IMR-90 (cell line): Measurements from ENCODE around the gene KCNQ5. TPM values are rescaled to one million over a fixed set of nuclear protein-coding genes. Genes with fewer than 3 reads are reported as not detected.

ENCODE experiments used
- ATAC-seq: fragments of 200-7000 bp; cut with Tn5 transposase; 2 replicates; pipeline ENCODE4 v1.9.1; 2020; ENCODE audit warnings: low read depth, mild to moderate bottlenecking, moderate library complexity
- BruUV-seq: library from RNA; stranded (reverse); fragments of 400-500 nt; replicated peaks from 2 replicates; lab custom pipeline; 2021; lab: Mats Ljungman, UMichigan
- CTCF ChIA-PET: fragments of 300-600 bp; formaldehyde crosslinking; extraction: SDS; loops from one replicate; lab custom pipeline; 2021; ENCODE audit warnings: antibody characterized with exemption; lab: Yijun Ruan, JAX
- POLR2A ChIA-PET: fragments of 300-600 bp; sonication (Branson Sonifier 250); formaldehyde crosslinking; loops from one replicate; lab custom pipeline; 2022; ENCODE audit warnings: antibody characterized with exemption; ENCODE audit not compliant: unreplicated experiment; lab: Charles Lee
- DNase-seq: peaks from one replicate; pipeline ENCODE4 v3.0.0; 2013
- H2AFZ ChIP-seq: replicated peaks from 2 replicates; pipeline ENCODE3; 2013; ENCODE audit warnings: low read length, mild to moderate bottlenecking; ENCODE audit not compliant: poor library complexity
- H2AK5ac ChIP-seq: 2 replicates; pipeline ENCODE4 v1.6.1; 2013; ENCODE audit warnings: low read depth, low read length, inconsistent platforms
- H2AK9ac ChIP-seq: replicated peaks from 2 replicates; pipeline ENCODE3; 2013; ENCODE audit warnings: mild to moderate bottlenecking, low read depth, low read length, moderate library complexity; ENCODE audit not compliant: poor library complexity
- H2BK120ac ChIP-seq: 2 replicates; pipeline ENCODE4 v1.6.1; 2013; ENCODE audit warnings: low read depth, low read length, inconsistent platforms
- H2BK15ac ChIP-seq: 3 replicates; pipeline ENCODE4 v1.6.1; 2013; ENCODE audit warnings: low read depth, low read length, inconsistent platforms
- H2BK20ac ChIP-seq: 2 replicates; pipeline ENCODE4 v1.6.1; 2013; ENCODE audit warnings: low read depth, mild to moderate bottlenecking, inconsistent platforms, low read length, moderate library complexity
- H2BK5ac ChIP-seq: 2 replicates; pipeline ENCODE4 v1.6.1; 2013; ENCODE audit warnings: mild to moderate bottlenecking, low read depth, low read length, inconsistent platforms; ENCODE audit not compliant: poor library complexity, severe bottlenecking
- H3K14ac ChIP-seq: replicated peaks from 2 replicates; pipeline ENCODE4 v1.6.1; 2013; ENCODE audit warnings: low read depth, low read length, inconsistent platforms
- H3K18ac ChIP-seq: 2 replicates; pipeline ENCODE4 v1.6.1; 2013; ENCODE audit warnings: low read depth, low read length, control low read depth
- H3K23ac ChIP-seq: 2 replicates; pipeline ENCODE4 v1.6.1; 2013; ENCODE audit warnings: low read depth, low read length, inconsistent platforms
- H3K27ac ChIP-seq: 2 replicates; pipeline ENCODE4 v1.5.1; 2013; ENCODE audit warnings: mild to moderate bottlenecking, control low read depth, low read length; ENCODE audit not compliant: insufficient read depth
- H3K27me3 ChIP-seq: 2 replicates; pipeline ENCODE4 v1.6.1; 2013; ENCODE audit warnings: low read length; ENCODE audit not compliant: control insufficient read depth, insufficient read depth
- H3K36me3 ChIP-seq: 2 replicates; pipeline ENCODE4 v1.6.1; 2013; ENCODE audit warnings: low read length, mixed read lengths; ENCODE audit not compliant: control insufficient read depth, insufficient read depth
- H3K4ac ChIP-seq: 2 replicates; pipeline ENCODE4 v1.6.1; 2013; ENCODE audit warnings: low read depth, low read length, inconsistent platforms
- H3K4me1 ChIP-seq: 2 replicates; pipeline ENCODE4 v1.6.1; 2013; ENCODE audit warnings: low read length, mixed read lengths; ENCODE audit not compliant: control insufficient read depth, insufficient read depth
- H3K4me2 ChIP-seq: 2 replicates; pipeline ENCODE4 v1.6.1; 2013; ENCODE audit warnings: low read depth, mild to moderate bottlenecking, control low read depth, low read length, moderate library complexity
- H3K4me3 ChIP-seq: 2 replicates; pipeline ENCODE4 v1.5.1; 2013; ENCODE audit warnings: low read depth, mild to moderate bottlenecking, control low read depth, low read length, moderate library complexity; ENCODE audit not compliant: insufficient read depth
- H3K56ac ChIP-seq: 2 replicates; pipeline ENCODE4 v1.6.1; 2013; ENCODE audit warnings: low read length, inconsistent platforms; ENCODE audit not compliant: insufficient read depth; ENCODE audit errors: extremely low read depth
- H3K79me1 ChIP-seq, 2 experiments: 2 replicates each; pipeline ENCODE4 v1.6.1; 2013; ENCODE audit warnings: low read length in 2 of 2, inconsistent platforms in 1 of 2, low read depth in 1 of 2
- H3K9ac ChIP-seq: 2 replicates; pipeline ENCODE4 v1.6.1; 2013; ENCODE audit warnings: low read depth, low read length, control low read depth
- H3K9me1 ChIP-seq: 2 replicates; pipeline ENCODE4 v1.6.1; 2013; ENCODE audit warnings: low read length, inconsistent platforms; ENCODE audit not compliant: insufficient read depth
- H3K9me3 ChIP-seq: 2 replicates; pipeline ENCODE4 v1.6.1; 2013; ENCODE audit warnings: low read length; ENCODE audit not compliant: control insufficient read depth, insufficient read depth
- H4K20me1 ChIP-seq: 2 replicates; pipeline ENCODE4 v1.6.1; 2013; ENCODE audit warnings: low read length, inconsistent platforms; ENCODE audit not compliant: insufficient read depth
- H4K5ac ChIP-seq: 2 replicates; pipeline ENCODE4 v1.6.1; 2013; ENCODE audit warnings: mild to moderate bottlenecking, low read depth, low read length, control low read depth
- H4K8ac ChIP-seq, 2 experiments: 2 replicates each; pipeline ENCODE4 v1.6.1; 2013; ENCODE audit warnings: low read depth in 2 of 2, low read length in 2 of 2, control low read depth in 1 of 2, inconsistent platforms in 1 of 2
- H4K91ac ChIP-seq: 2 replicates; pipeline ENCODE4 v1.6.1; 2013; ENCODE audit warnings: low read depth, low read length, inconsistent platforms; ENCODE audit not compliant: insufficient read depth
- BHLHE40 ChIP-seq: fragments of 150-350 bp; IDR thresholded peaks from 2 replicates; pipeline ENCODE4 v1.6.1; 2016; ENCODE audit warnings: mild to moderate bottlenecking, low read depth, low read length
- CEBPB ChIP-seq: IDR thresholded peaks from 2 replicates; pipeline ENCODE4 v1.6.1; 2012; ENCODE audit warnings: low read depth, low read length, improper control_type of control experiment
- CHD1 ChIP-seq: IDR thresholded peaks from 2 replicates; pipeline ENCODE4 v1.6.1; 2012; ENCODE audit warnings: low read depth, low read length, improper control_type of control experiment
- FOS ChIP-seq: fragments of 150-350 bp; IDR thresholded peaks from 2 replicates; pipeline ENCODE4 v1.6.1; 2016; ENCODE audit warnings: low read depth, low read length
- MAFK ChIP-seq: IDR thresholded peaks from 2 replicates; pipeline ENCODE4 v1.6.1; 2012; ENCODE audit warnings: low read depth, low read length, improper control_type of control experiment
- MAZ ChIP-seq: IDR thresholded peaks from 2 replicates; pipeline ENCODE4 v1.6.1; 2012; ENCODE audit warnings: low read depth, mild to moderate bottlenecking, low read length, improper control_type of control experiment, moderate library complexity, borderline replicate concordance
- NFE2L2 ChIP-seq: fragments of 150-350 bp; IDR thresholded peaks from 2 replicates; pipeline ENCODE4 v1.6.1; 2016; ENCODE audit warnings: low read depth, mild to moderate bottlenecking, low read length
- POLR2A ChIP-seq: IDR thresholded peaks from 2 replicates; pipeline ENCODE4 v1.6.1; 2012; ENCODE audit warnings: mild to moderate bottlenecking, low read depth, low read length
- RAD21 ChIP-seq: IDR thresholded peaks from 2 replicates; pipeline ENCODE4 v1.6.1; 2012; ENCODE audit warnings: low read length, improper control_type of control experiment
- RFX5 ChIP-seq: IDR thresholded peaks from 2 replicates; pipeline ENCODE4 v1.8.0; 2012; ENCODE audit warnings: low read depth, mild to moderate bottlenecking, low read length, moderate library complexity
- WGBS, 2 experiments: methylation state at CpG; one replicate each; pipeline versions ENCODE4 v1.1.5 to v1.1.7; 2013; ENCODE audit warnings: missing lambda C conversion rate in 2 of 2; ENCODE audit not compliant: insufficient read length in 1 of 2; ENCODE audit errors: extremely low coverage in 2 of 2; 5-methylcytosine and 5-hydroxymethylcytosine counted together
- dilution Hi-C: fragments of 300-500 bp; cut with HindIII; formaldehyde crosslinking; loops from one replicate; pipeline ENCODE4 v1.14.3; 2018; ENCODE audit warnings: low sequenced_read_pairs; ENCODE audit not compliant: unreplicated experiment
- in situ Hi-C: fragments of 300-500 bp; cut with MboI; formaldehyde crosslinking; loops from 3 replicates; pipeline ENCODE4 v1.14.3; 2019; ENCODE audit warnings: low sequenced_read_pairs, inconsistent platforms, mixed read lengths
- intact Hi-C: fragments of 100-400 bp; cut with micrococcal nuclease; formaldehyde crosslinking; loops from 2 replicates; pipeline ENCODE4 v1.10.0; 2022
- polyA plus RNA-seq, 3 experiments: library from polyadenylated mRNA; depleted of rRNA; stranded (reverse); fragments of >200 nt; gene quantifications; 2 replicates each; pipeline ENCODE4 v1.2.3, GENCODE V29; 2012; ENCODE audit warnings: low replicate concordance in 1 of 3
- total RNA-seq: library from RNA; depleted of rRNA; stranded (reverse); fragments of >200 nt; gene quantifications from 2 replicates; pipeline ENCODE4 v1.2.3, GENCODE V29; 2012
- TF ChIP-seq, protein P1 (sequence below): conservative IDR thresholded peaks from 2 replicates; pipeline ENCODE4 v1.5.1; 2012; ENCODE audit warnings: mild to moderate bottlenecking, low read depth, low read length, improper control_type of control experiment
- TF ChIP-seq, protein P2 (sequence below): fragments of 150-350 bp; IDR thresholded peaks from 2 replicates; pipeline ENCODE4 v1.6.1; 2017; ENCODE audit warnings: mild to moderate bottlenecking, antibody characterized with exemption, low read length, low read depth
- TF ChIP-seq, protein P3 (sequence below): fragments of 150-350 bp; IDR thresholded peaks from 2 replicates; pipeline ENCODE4 v1.6.1; 2016; ENCODE audit warnings: low read depth, mild to moderate bottlenecking, low read length, moderate library complexity, borderline replicate concordance

KCNQ5 gene
- total and polyA plus RNA-seq, 2 of the 4 experiments (the other 2 are of a cell fraction) = 0.75 to 1.3 TPM

DNA sequence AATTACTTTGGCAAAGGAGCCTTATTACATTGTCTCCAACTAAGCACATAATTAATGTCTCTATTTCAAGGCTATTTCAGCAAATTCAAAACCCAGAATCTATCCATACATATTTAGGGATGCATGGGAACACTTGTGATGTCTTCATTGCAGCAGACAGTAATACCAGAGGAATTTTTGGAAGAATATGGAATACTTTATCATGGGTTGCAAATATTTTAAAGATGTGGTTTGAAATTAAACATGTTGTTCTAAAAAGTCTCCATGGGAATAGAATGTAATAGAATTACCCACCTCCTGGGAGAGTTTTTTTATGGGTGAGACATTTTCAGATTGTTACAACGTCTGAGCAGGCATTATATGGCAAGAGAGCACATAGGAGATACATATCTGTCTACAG is 170.8 kb downstream of the KCNQ5 start:
- Histone ChIP-seq H3K14ac (no peak overlapping the region), H3K56ac (no peak overlapping the region), H3K4me1 (peaks cover 3% of the 10 kb centered on the region), H2BK120ac (no peak overlapping the region), H3K4me3 (no peak overlapping the region), H4K91ac (no peak overlapping the region), H3K27ac (no peak overlapping the region), H2BK20ac (no peak overlapping the region), H3K9me3 (no peaks in the 10 kb centered on the region), H3K4me2 (no peak overlapping the region), H3K18ac (no peak overlapping the region), H2AFZ (no peak overlapping the region), H3K27me3 (no peaks in the 10 kb centered on the region), H2AK9ac (no peak overlapping the region), H4K5ac (no peak overlapping the region), H3K9me1 (peaks cover 5% of the 10 kb centered on the region; the same call in 1 of the 2 replicates), H3K9ac (no peak overlapping the region), H2BK5ac (no peak overlapping the region), H4K8ac (no peak overlapping the region), H3K36me3 (no peaks in the 10 kb centered on the region), H2BK15ac (no peak overlapping the region), H3K79me1 (no peaks in the 10 kb centered on the region), H3K23ac (no peak overlapping the region), H4K20me1 (peaks cover 5% of the 10 kb centered on the region), H2AK5ac (no peak overlapping the region), H3K4ac (no peak overlapping the region)
- no peak for TF ChIP-seq MAZ
- no peak for TF ChIP-seq NFE2L2
- TF ChIP-seq, protein P1, sequence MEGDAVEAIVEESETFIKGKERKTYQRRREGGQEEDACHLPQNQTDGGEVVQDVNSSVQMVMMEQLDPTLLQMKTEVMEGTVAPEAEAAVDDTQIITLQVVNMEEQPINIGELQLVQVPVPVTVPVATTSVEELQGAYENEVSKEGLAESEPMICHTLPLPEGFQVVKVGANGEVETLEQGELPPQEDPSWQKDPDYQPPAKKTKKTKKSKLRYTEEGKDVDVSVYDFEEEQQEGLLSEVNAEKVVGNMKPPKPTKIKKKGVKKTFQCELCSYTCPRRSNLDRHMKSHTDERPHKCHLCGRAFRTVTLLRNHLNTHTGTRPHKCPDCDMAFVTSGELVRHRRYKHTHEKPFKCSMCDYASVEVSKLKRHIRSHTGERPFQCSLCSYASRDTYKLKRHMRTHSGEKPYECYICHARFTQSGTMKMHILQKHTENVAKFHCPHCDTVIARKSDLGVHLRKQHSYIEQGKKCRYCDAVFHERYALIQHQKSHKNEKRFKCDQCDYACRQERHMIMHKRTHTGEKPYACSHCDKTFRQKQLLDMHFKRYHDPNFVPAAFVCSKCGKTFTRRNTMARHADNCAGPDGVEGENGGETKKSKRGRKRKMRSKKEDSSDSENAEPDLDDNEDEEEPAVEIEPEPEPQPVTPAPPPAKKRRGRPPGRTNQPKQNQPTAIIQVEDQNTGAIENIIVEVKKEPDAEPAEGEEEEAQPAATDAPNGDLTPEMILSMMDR = no peak
- no peak for TF ChIP-seq FOS
- TF ChIP-seq, protein P2, sequence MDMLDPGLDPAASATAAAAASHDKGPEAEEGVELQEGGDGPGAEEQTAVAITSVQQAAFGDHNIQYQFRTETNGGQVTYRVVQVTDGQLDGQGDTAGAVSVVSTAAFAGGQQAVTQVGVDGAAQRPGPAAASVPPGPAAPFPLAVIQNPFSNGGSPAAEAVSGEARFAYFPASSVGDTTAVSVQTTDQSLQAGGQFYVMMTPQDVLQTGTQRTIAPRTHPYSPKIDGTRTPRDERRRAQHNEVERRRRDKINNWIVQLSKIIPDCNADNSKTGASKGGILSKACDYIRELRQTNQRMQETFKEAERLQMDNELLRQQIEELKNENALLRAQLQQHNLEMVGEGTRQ = no peak
- no peak for TF ChIP-seq RAD21
- no peak for TF ChIP-seq BHLHE40
- TF ChIP-seq POLR2A = no peak
- no peak for TF ChIP-seq CEBPB
- TF ChIP-seq, protein P3, sequence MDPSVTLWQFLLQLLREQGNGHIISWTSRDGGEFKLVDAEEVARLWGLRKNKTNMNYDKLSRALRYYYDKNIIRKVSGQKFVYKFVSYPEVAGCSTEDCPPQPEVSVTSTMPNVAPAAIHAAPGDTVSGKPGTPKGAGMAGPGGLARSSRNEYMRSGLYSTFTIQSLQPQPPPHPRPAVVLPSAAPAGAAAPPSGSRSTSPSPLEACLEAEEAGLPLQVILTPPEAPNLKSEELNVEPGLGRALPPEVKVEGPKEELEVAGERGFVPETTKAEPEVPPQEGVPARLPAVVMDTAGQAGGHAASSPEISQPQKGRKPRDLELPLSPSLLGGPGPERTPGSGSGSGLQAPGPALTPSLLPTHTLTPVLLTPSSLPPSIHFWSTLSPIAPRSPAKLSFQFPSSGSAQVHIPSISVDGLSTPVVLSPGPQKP = no peak
- no peak for TF ChIP-seq MAFK
- no peak for TF ChIP-seq CHD1
- no peak for TF ChIP-seq RFX5
- ATAC-seq = no peak
- CTCF ChIA-PET = no interaction called here
- dilution Hi-C loops = no loop called here
- no peak for DNase-seq
- in situ Hi-C loops = no loop called here
- POLR2A ChIA-PET = no interaction called here
- intact Hi-C loops = no loop called here
- BruUV-seq = no TSS peak
- WGBS, 2 experiments = no CpG with 5 or more reads among the region's 1 CpG
